Fibroblast of lung (primary cell): ENCODE measurements around the gene TSTD2. TPM values are rescaled to one million over a fixed set of nuclear protein-coding genes. Genes with fewer than 3 reads are reported as not detected.

Experiments
- DNase-seq, 2 donors: peaks; one replicate each; pipeline versions ENCODE4 v3.0.0 to v3.0.0-alpha.2; 2010; ENCODE audit warnings: low read depth in 2 of 2
- H2AFZ ChIP-seq: 2 replicates; pipeline ENCODE4 v1.5.1; 2012; ENCODE audit warnings: low read length, control low read depth, inconsistent platforms
- H3K27ac ChIP-seq: 2 replicates; pipeline ENCODE4 v1.5.1; 2011; ENCODE audit warnings: low read length, control low read depth; ENCODE audit not compliant: insufficient read depth
- H3K27me3 ChIP-seq: 2 replicates; pipeline ENCODE4 v1.5.1; 2011; ENCODE audit warnings: mild to moderate bottlenecking, low read length; ENCODE audit not compliant: control insufficient read depth, insufficient read depth
- H3K36me3 ChIP-seq: 2 replicates; pipeline ENCODE4 v1.5.1; 2011; ENCODE audit warnings: low read length; ENCODE audit not compliant: control insufficient read depth, insufficient read depth
- H3K4me1 ChIP-seq: 2 replicates; pipeline ENCODE4 v1.5.1; 2011; ENCODE audit warnings: low read length; ENCODE audit not compliant: control insufficient read depth, insufficient read depth; ENCODE audit errors: extremely low read depth
- H3K4me2 ChIP-seq: 2 replicates; pipeline ENCODE4 v1.5.1; 2011; ENCODE audit warnings: low read length, control low read depth; ENCODE audit not compliant: insufficient read depth; ENCODE audit errors: extremely low read depth
- H3K4me3 ChIP-seq, 4 experiments: fragments of 200-600 bp in 1 of 4; sonication (generic) in 1 of 4; replicated peaks in 1 of 4; 2 replicates each; pipeline ENCODE4 v1.5.1; 2011 to 2016; ENCODE audit warnings: low read length in 4 of 4, low read depth in 3 of 4, mild to moderate bottlenecking in 3 of 4, control low read depth in 2 of 4, inconsistent platforms in 1 of 4, mixed read lengths in 1 of 4; ENCODE audit not compliant: insufficient read depth in 1 of 4; ENCODE audit errors: control extremely low read depth in 1 of 4
- H3K79me2 ChIP-seq: 2 replicates; pipeline ENCODE4 v1.5.1; 2012; ENCODE audit warnings: mild to moderate bottlenecking, low read length, inconsistent platforms; ENCODE audit not compliant: control insufficient read depth, insufficient read depth
- H3K9ac ChIP-seq: 2 replicates; pipeline ENCODE4 v1.5.1; 2011; ENCODE audit warnings: mild to moderate bottlenecking, low read length, control low read depth; ENCODE audit not compliant: insufficient read depth
- H3K9me3 ChIP-seq: 2 replicates; pipeline ENCODE4 v1.5.1; 2012; ENCODE audit warnings: low read depth, low read length; ENCODE audit not compliant: control insufficient read depth, insufficient read depth
- H4K20me1 ChIP-seq: 2 replicates; pipeline ENCODE4 v1.5.1; 2011; ENCODE audit warnings: low read length; ENCODE audit not compliant: control insufficient read depth, insufficient read depth; ENCODE audit errors: extremely low read depth
- EZH2 ChIP-seq: IDR thresholded peaks from 2 replicates; pipeline ENCODE4 v1.5.1; 2012; ENCODE audit warnings: low read length, control low read depth, mild to moderate bottlenecking; ENCODE audit errors: missing control alignments
- polyA plus RNA-seq, 2 donors: library from polyadenylated mRNA; depleted of rRNA in 1 of 2; stranded (reverse) in 1 of 2; unstranded in 1 of 2; fragments of >200 nt; gene quantifications; 2 replicates each; pipeline ENCODE4 v1.2.1, GENCODE V29; 2011 to 2012; ENCODE audit warnings: missing spikeins in 1 of 2
- total RNA-seq: library from RNA; depleted of rRNA; stranded (reverse); fragments of >200 nt; gene quantifications from 2 replicates; pipeline ENCODE4 v1.2.1, GENCODE V29; 2014
- TF ChIP-seq, protein P1 (sequence below), 2 donors: IDR thresholded peaks in 1 of 2; conservative IDR thresholded peaks in 1 of 2; 1 replicate in 1 of 2; 2 replicates in 1 of 2; pipeline ENCODE4 v1.5.1; 2011 to 2012; ENCODE audit warnings: low read length in 2 of 2, control low read depth in 1 of 2, inconsistent platforms in 1 of 2, low read depth in 1 of 2, mild to moderate bottlenecking in 1 of 2

The TSTD2 gene
- total and polyA plus RNA-seq, 2 donors (not counting 1 experiment from before 2014, with no cell fraction given) = 15.9 to 20.1 TPM

DNA sequence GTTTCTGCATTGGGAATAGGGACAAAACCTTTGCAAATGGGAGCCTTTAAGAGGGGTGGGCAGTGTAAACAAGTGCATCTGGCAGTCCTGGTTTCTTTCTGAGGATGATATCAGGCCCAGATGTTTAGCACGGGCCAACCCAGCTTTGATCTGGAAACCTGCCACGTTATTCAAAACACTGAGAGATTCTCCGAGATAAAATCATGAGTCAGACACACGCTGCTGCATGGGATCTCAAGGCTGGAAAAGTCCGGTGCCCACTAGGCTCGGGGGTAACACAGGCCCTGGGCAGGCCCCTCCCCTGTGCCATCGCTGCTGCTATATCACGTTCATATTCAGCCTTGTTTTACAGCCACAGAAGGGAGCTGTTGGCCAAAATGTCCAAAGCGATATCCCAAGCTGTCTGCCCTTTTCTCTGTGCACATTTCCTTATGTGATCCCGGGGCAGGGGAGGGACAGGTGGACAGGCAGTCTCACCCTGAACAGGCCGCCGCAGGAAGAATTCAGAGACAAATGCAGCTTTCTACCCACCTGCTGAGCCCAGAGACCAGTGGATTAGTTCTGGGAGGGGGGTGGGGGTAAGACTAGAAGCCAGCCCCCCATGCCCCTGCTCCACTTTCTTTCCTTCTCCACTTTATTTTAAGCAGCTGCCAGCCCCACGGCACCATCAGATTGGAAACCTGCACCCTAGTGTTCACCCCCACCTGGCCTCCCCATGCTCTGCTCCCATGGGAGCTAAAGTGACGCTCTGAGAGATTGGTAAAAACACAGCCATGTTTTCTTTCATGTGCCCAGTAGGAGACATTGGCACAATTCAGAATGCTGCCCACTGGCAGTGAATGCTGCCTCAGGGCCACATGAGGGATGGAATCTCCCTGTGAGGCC lies 68.6 kb downstream of the TSTD2 start:
- no peak overlapping the region for H3K27ac ChIP-seq

DNA sequence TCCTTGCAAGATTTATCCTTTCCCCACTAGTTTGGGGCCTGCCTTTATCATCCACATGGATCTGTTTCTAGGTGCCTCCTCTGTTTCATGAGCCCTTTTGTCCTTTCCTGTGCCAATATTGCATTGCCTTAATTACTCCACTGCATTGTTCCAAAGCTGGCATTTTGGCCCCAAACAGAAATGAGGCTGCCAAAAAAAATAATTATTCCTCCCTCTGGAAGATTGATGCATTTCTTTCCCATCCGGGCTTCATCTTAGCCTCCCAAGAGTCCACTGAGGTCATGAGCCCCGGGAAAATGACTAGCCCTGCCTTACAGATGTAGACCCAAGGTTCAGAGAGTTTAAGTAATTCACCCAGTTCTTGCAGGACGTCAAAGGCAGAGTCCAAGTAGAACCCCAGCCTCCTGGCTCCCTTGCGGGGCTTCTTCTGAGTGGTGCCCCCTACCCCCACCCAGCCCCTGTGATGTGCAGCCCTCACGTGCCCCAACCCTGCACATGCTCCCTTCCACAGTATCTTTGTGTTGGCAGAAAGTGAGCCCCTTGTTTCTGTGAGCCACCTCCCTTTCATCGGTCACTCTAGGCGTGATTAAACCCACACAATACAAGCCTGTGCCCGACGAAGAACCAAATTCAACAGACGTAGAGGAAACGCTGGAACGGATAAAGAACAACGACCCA lies 69.6 kb downstream of the TSTD2 start:
- Histone ChIP-seq H3K4me3 (no peak overlapping the region), H3K4me1 (peaks cover 3% of the 10 kb centered on the region), H3K9me3 (no peaks in the 10 kb centered on the region), H2AFZ (no peak overlapping the region), H3K36me3 (no peaks in the 10 kb centered on the region), H3K27me3 (no peaks in the 10 kb centered on the region), H3K79me2 (no peaks in the 10 kb centered on the region), H4K20me1 (no peaks in the 10 kb centered on the region), H3K27ac (no peak overlapping the region), H3K9ac (no peak overlapping the region), H3K4me2 (no peak overlapping the region)
- peak in 1 of 2 donors; percentile 9 for DNase-seq
- TF ChIP-seq EZH2 = no peak

More for the DNA sequence above, 68.6 kb downstream of the TSTD2 start:
- Histone ChIP-seq H3K4me1 (peaks cover 3% of the 10 kb centered on the region), H3K9me3 (no peaks in the 10 kb centered on the region), H3K4me3 (no peak overlapping the region), H4K20me1 (no peaks in the 10 kb centered on the region), H3K79me2 (no peaks in the 10 kb centered on the region), H2AFZ (no peak overlapping the region), H3K9ac (no peak overlapping the region), H3K4me2 (no peak overlapping the region), H3K27me3 (no peaks in the 10 kb centered on the region), H3K36me3 (no peaks in the 10 kb centered on the region)
- DNase-seq = peak; percentile 55 to 79
- no peak for TF ChIP-seq EZH2

DNA sequence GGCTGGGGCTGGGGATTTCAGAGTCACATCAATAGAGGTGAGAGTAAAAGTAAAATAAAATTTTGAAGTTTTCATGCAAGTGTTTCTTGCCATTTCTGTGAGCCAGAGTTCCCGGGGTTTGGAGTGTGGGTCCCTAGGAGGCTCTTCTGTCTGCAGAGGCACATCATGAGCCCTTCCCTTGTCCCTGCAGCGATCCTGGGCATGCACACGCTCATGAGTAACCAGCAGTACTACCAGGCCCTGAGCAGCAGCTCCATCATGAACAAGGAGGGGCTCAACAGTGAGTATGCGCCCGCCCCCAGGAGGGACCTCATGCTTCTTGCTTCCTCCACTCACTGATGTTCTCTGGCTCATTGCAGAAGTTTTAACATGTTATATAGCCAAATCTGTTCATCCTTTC lies 70.6 kb downstream of the TSTD2 start:
- Histone ChIP-seq H3K79me2 (no peaks in the 10 kb centered on the region), H3K27ac (no peak overlapping the region), H3K4me1 (peaks cover 3% of the 10 kb centered on the region), H3K9me3 (no peaks in the 10 kb centered on the region), H2AFZ (no peak overlapping the region), H4K20me1 (no peaks in the 10 kb centered on the region), H3K9ac (no peak overlapping the region), H3K4me3 (no peak overlapping the region), H3K4me2 (no peak overlapping the region), H3K36me3 (no peaks in the 10 kb centered on the region), H3K27me3 (no peaks in the 10 kb centered on the region)
- DNase-seq = no peak
- TF ChIP-seq, protein P1, sequence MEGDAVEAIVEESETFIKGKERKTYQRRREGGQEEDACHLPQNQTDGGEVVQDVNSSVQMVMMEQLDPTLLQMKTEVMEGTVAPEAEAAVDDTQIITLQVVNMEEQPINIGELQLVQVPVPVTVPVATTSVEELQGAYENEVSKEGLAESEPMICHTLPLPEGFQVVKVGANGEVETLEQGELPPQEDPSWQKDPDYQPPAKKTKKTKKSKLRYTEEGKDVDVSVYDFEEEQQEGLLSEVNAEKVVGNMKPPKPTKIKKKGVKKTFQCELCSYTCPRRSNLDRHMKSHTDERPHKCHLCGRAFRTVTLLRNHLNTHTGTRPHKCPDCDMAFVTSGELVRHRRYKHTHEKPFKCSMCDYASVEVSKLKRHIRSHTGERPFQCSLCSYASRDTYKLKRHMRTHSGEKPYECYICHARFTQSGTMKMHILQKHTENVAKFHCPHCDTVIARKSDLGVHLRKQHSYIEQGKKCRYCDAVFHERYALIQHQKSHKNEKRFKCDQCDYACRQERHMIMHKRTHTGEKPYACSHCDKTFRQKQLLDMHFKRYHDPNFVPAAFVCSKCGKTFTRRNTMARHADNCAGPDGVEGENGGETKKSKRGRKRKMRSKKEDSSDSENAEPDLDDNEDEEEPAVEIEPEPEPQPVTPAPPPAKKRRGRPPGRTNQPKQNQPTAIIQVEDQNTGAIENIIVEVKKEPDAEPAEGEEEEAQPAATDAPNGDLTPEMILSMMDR (conservative IDR thresholded peaks at IDR 0.05 in 1 of 2, IDR thresholded peaks at IDR 0.05 in 1 of 2; ENCODE audit: low read depth in 1 of 2, low read length in 2 of 2) = no peak
- TF ChIP-seq EZH2 = no peak
